Naive thymus-derived CD4-positive, alpha-beta T cell (primary cell): ENCODE data around the gene RNF150. TPM values are rescaled to one million over a fixed set of nuclear protein-coding genes. Genes with fewer than 3 reads are reported as not detected.

Experiments used
- ATAC-seq: fragments of 150-1000 bp; cut with Tn5 transposase; 2 replicates; pipeline ENCODE4 v1.10.0; 2021; ENCODE audit warnings: mild to moderate bottlenecking, moderate library complexity
- CTCF ChIA-PET: fragments of 350-600 bp; sonication (Branson Sonifier 250); formaldehyde crosslinking; loops from one replicate; lab custom pipeline; 2021; ENCODE audit warnings: antibody characterized with exemption; lab: Charles Lee
- POLR2A ChIA-PET: fragments of 350-600 bp; sonication (Branson Sonifier 250); formaldehyde crosslinking; loops from one replicate; lab custom pipeline; 2021; ENCODE audit warnings: antibody characterized with exemption, inconsistent platforms; lab: Charles Lee
- DNase-seq, 9 donors: peaks; one replicate each; pipeline versions ENCODE4 v3.0.0 to v3.0.0-alpha.2; 2020 to 2022; ENCODE audit warnings: mixed read lengths in 1 of 9
- H3K27ac ChIP-seq: one replicate; pipeline ENCODE4 v1.7.0; 2013; ENCODE audit warnings: mild to moderate bottlenecking, low read depth, low read length, moderate library complexity
- H3K27me3 ChIP-seq, 2 donors: one replicate each; pipeline ENCODE4 v1.7.0; 2013; ENCODE audit warnings: low read length in 2 of 2, mild to moderate bottlenecking in 2 of 2, moderate library complexity in 2 of 2; ENCODE audit not compliant: control insufficient read depth in 2 of 2, insufficient read depth in 2 of 2
- H3K36me3 ChIP-seq, 3 experiments: 1 replicate in 2 of 3; 2 replicates in 1 of 3; pipeline ENCODE4 v1.7.0; 2013; ENCODE audit warnings: low read length in 3 of 3, mild to moderate bottlenecking in 3 of 3, moderate library complexity in 1 of 3; ENCODE audit not compliant: insufficient read depth in 3 of 3, control insufficient read depth in 2 of 3
- H3K4me1 ChIP-seq, 2 donors: one replicate each; pipeline ENCODE4 v1.7.0; 2013; ENCODE audit warnings: low read length in 2 of 2, mild to moderate bottlenecking in 2 of 2, moderate library complexity in 1 of 2; ENCODE audit not compliant: control insufficient read depth in 2 of 2, insufficient read depth in 2 of 2
- H3K4me3 ChIP-seq: 2 replicates; pipeline ENCODE4 v1.7.0; 2013; ENCODE audit warnings: mild to moderate bottlenecking, low read length
- H3K9me3 ChIP-seq, 3 experiments: 1 replicate in 2 of 3; 2 replicates in 1 of 3; pipeline ENCODE4 v1.7.0; 2013; ENCODE audit warnings: low read length in 3 of 3; ENCODE audit not compliant: control insufficient read depth in 2 of 3
- H3K27ac Mint-ChIP-seq, 9 donors: one replicate each; pipeline ENCODE4 v1.8.0; 2020 to 2022; ENCODE audit warnings: mixed read lengths in 9 of 9, mild to moderate bottlenecking in 8 of 9, moderate library complexity in 5 of 9, inconsistent platforms in 2 of 9
- H3K27me3 Mint-ChIP-seq, 5 donors: one replicate each; pipeline ENCODE4 v1.8.0; 2021 to 2022; ENCODE audit warnings: mixed read lengths in 5 of 5, mild to moderate bottlenecking in 1 of 5
- H3K36me3 Mint-ChIP-seq, 5 donors: one replicate each; pipeline ENCODE4 v1.8.0; 2020 to 2022; ENCODE audit warnings: mixed read lengths in 5 of 5, mild to moderate bottlenecking in 3 of 5, inconsistent platforms in 1 of 5
- H3K4me1 Mint-ChIP-seq, 7 donors: one replicate each; pipeline ENCODE4 v1.8.0; 2020 to 2022; ENCODE audit warnings: mixed read lengths in 7 of 7, mild to moderate bottlenecking in 3 of 7, inconsistent platforms in 1 of 7
- H3K4me3 Mint-ChIP-seq, 10 donors: one replicate each; pipeline ENCODE4 v1.8.0; 2020 to 2022; ENCODE audit warnings: mild to moderate bottlenecking in 10 of 10, mixed read lengths in 10 of 10, moderate library complexity in 6 of 10, inconsistent platforms in 2 of 10
- H3K9me3 Mint-ChIP-seq, 11 donors: one replicate each; pipeline ENCODE4 v1.8.0; 2020 to 2022; ENCODE audit warnings: mixed read lengths in 11 of 11, mild to moderate bottlenecking in 4 of 11, inconsistent platforms in 1 of 11, moderate library complexity in 1 of 11
- intact Hi-C, 2 donors: fragments of 100-400 bp; cut with micrococcal nuclease; formaldehyde crosslinking; loops; one replicate each; pipeline ENCODE4 v1.15.1; 2023
- polyA plus RNA-seq, 2 donors: library from polyadenylated mRNA; unstranded; fragments of 300-500 nt; fragmentation: Illumina TruSeq; gene quantifications; one replicate each; pipeline ENCODE4 v1.2.3, GENCODE V29; 2021
- total RNA-seq, 6 experiments: library from RNA in 5 of 6; stranded (reverse) in 5 of 6; gene quantifications; 1 replicate in 5 of 6; 2 replicates in 1 of 6; pipeline ENCODE4 v1.2.3 and lab custom pipeline; 2021 to 2026

Gene RNF150
- total and polyA plus RNA-seq, 7 experiments from 2014 or later, result 0.02 TPM; not detected in 6

GRCh38 chr4:140851032-140851636, 282.1 kb downstream of the RNF150 start:
- ATAC-seq (peak; percentile 54), DNase-seq (peak in 1 of 9 donors; percentile 5)
- no peaks in the 10 kb centered on the region for H3K9me3 Mint-ChIP-seq
- no peak overlapping the region for H3K27ac Mint-ChIP-seq
- ChIA-PET CTCF (no interaction called here), POLR2A (interaction anchor here (0.6 kb wide), 1 partner anchor 56 kb away, joined by 4 read pairs; no protein-coding TSS in a partner anchor)
- no peak overlapping the region for H3K27ac ChIP-seq
- no peak overlapping the region for H3K4me3 Mint-ChIP-seq
- H3K27me3 ChIP-seq, result no peaks in the 10 kb centered on the region
- H3K27me3 Mint-ChIP-seq, result peaks cover 20 to 56% (median 42%) of the 10 kb centered on the region in 5 donors
- H3K36me3 ChIP-seq, result no peaks in the 10 kb centered on the region
- H3K36me3 Mint-ChIP-seq, result no peaks in the 10 kb centered on the region
- intact Hi-C loops, result loop anchor here (1.0 to 10.0 kb wide), 5 partner anchors 256 to 1246 kb away; partner anchors contain the start of gene ELMOD2 (in 1 of the 2)
- H3K4me1 ChIP-seq, result no peaks in the 10 kb centered on the region
- no peak overlapping the region for H3K4me3 ChIP-seq
- no peaks in the 10 kb centered on the region for H3K9me3 ChIP-seq
- peaks cover 0 to 2% (median 0%) of the 10 kb centered on the region in 7 donors for H3K4me1 Mint-ChIP-seq

- Histone ChIP-seq H3K27me3 (no peaks in the 10 kb centered on the region), H3K9me3 (no peaks in the 10 kb centered on the region), H3K36me3 (no peaks in the 10 kb centered on the region), H3K4me3 (no peak overlapping the region), H3K27ac (no peak overlapping the region), H3K4me1 (no peaks in the 10 kb centered on the region)
- intact Hi-C loops, result no loop called here
- no peak for DNase-seq
- POLR2A ChIA-PET, result no interaction called here
- no peak overlapping the region for H3K27ac Mint-ChIP-seq
- CTCF ChIA-PET, result no interaction called here
- H3K4me3 Mint-ChIP-seq, result no peak overlapping the region
- ATAC-seq, result no peak
- H3K27me3 Mint-ChIP-seq, result peaks cover 26 to 50% (median 43%) of the 10 kb centered on the region in 5 donors
- H3K9me3 Mint-ChIP-seq, result peaks cover 0 to 4% (median 0%) of the 10 kb centered on the region in 11 donors
- no peaks in the 10 kb centered on the region for H3K36me3 Mint-ChIP-seq
- H3K4me1 Mint-ChIP-seq, result peaks cover 0 to 2% (median 0%) of the 10 kb centered on the region in 7 donors
Observed at GRCh38 chr4:140849526-140849925, 283.7 kb downstream of the RNF150 start.

- no peak for ATAC-seq
- H3K27ac ChIP-seq, result no peak overlapping the region
- Mint-ChIP-seq H3K4me1 (peaks cover 0 to 2% (median 0%) of the 10 kb centered on the region in 7 donors), H3K36me3 (no peaks in the 10 kb centered on the region), H3K9me3 (peaks cover 0 to 4% (median 0%) of the 10 kb centered on the region in 11 donors), H3K27me3 (peaks cover 24 to 43% (median 34%) of the 10 kb centered on the region in 5 donors), H3K4me3 (no peak overlapping the region), H3K27ac (no peak overlapping the region)
- DNase-seq, result no peak
- no peaks in the 10 kb centered on the region for H3K9me3 ChIP-seq
- H3K27me3 ChIP-seq, result no peaks in the 10 kb centered on the region
- ChIA-PET POLR2A (no interaction called here), CTCF (interaction anchor here (0.5 kb wide), 1 partner anchor 348 kb away, joined by 3 read pairs; no protein-coding TSS in a partner anchor)
- intact Hi-C loops, result no loop called here
- H3K4me1 ChIP-seq, result no peaks in the 10 kb centered on the region
- H3K36me3 ChIP-seq, result no peaks in the 10 kb centered on the region
- no peak overlapping the region for H3K4me3 ChIP-seq
Observed at GRCh38 chr4:140846736-140847135, 286.5 kb downstream of the RNF150 start.

- no peaks in the 10 kb centered on the region for H3K4me1 ChIP-seq
- H3K27me3 Mint-ChIP-seq, result peaks cover 18 to 44% (median 35%) of the 10 kb centered on the region in 5 donors
- intact Hi-C loops, result no loop called here
- DNase-seq (no peak), ATAC-seq (no peak)
- H3K4me3 ChIP-seq, result no peak overlapping the region
- H3K9me3 ChIP-seq, result no peaks in the 10 kb centered on the region
- POLR2A ChIA-PET, result no interaction called here
- no peaks in the 10 kb centered on the region for H3K4me1 Mint-ChIP-seq
- H3K4me3 Mint-ChIP-seq, result no peak overlapping the region
- CTCF ChIA-PET, result no interaction called here
- no peak overlapping the region for H3K27ac Mint-ChIP-seq
- H3K36me3 ChIP-seq, result no peaks in the 10 kb centered on the region
- H3K27me3 ChIP-seq, result no peaks in the 10 kb centered on the region
- no peaks in the 10 kb centered on the region for H3K36me3 Mint-ChIP-seq
- peaks cover 0 to 9% (median 0%) of the 10 kb centered on the region in 11 donors for H3K9me3 Mint-ChIP-seq
- no peak overlapping the region for H3K27ac ChIP-seq
Observed at GRCh38 chr4:140844061-140844460, 289.2 kb downstream of the RNF150 start.

- no peak overlapping the region for H3K27ac Mint-ChIP-seq
- CTCF ChIA-PET, result no interaction called here
- H3K9me3 Mint-ChIP-seq, result peaks cover 0 to 9% (median 0%) of the 10 kb centered on the region in 11 donors
- no peak overlapping the region for H3K4me3 ChIP-seq
- no peaks in the 10 kb centered on the region for H3K4me1 ChIP-seq
- POLR2A ChIA-PET, result no interaction called here
- no peak for DNase-seq
- intact Hi-C loops, result no loop called here
- H3K36me3 ChIP-seq, result no peaks in the 10 kb centered on the region
- no peak overlapping the region for H3K27ac ChIP-seq
- no peak overlapping the region for H3K4me3 Mint-ChIP-seq
- no peaks in the 10 kb centered on the region for H3K36me3 Mint-ChIP-seq
- ATAC-seq, result no peak
- peaks cover 0 to 40% (median 23%) of the 10 kb centered on the region in 5 donors for H3K27me3 Mint-ChIP-seq
- H3K27me3 ChIP-seq, result no peaks in the 10 kb centered on the region
- no peaks in the 10 kb centered on the region for H3K9me3 ChIP-seq
- no peaks in the 10 kb centered on the region for H3K4me1 Mint-ChIP-seq
Observed at GRCh38 chr4:140841186-140841585, 292.1 kb downstream of the RNF150 start.

- POLR2A ChIA-PET, result interaction anchor here (0.7 kb wide), 1 partner anchor 13 kb away, joined by 3 read pairs; no protein-coding TSS in a partner anchor
- Histone ChIP-seq H3K9me3 (no peaks in the 10 kb centered on the region), H3K27me3 (no peaks in the 10 kb centered on the region), H3K4me3 (no peak overlapping the region), H3K4me1 (no peaks in the 10 kb centered on the region), H3K27ac (no peak overlapping the region), H3K36me3 (no peaks in the 10 kb centered on the region)
- intact Hi-C loops, result no loop called here
- H3K36me3 Mint-ChIP-seq, result no peaks in the 10 kb centered on the region
- DNase-seq (no peak), ATAC-seq (no peak)
- H3K9me3 Mint-ChIP-seq, result peaks cover 0 to 9% (median 0%) of the 10 kb centered on the region in 11 donors
- no peak overlapping the region for H3K27ac Mint-ChIP-seq
- H3K4me3 Mint-ChIP-seq, result no peak overlapping the region
- CTCF ChIA-PET, result no interaction called here
- H3K27me3 Mint-ChIP-seq, result peaks cover 0 to 32% (median 18%) of the 10 kb centered on the region in 5 donors
- no peaks in the 10 kb centered on the region for H3K4me1 Mint-ChIP-seq
Observed at GRCh38 chr4:140839888-140840790, 293.1 kb downstream of the RNF150 start.
